HPDE6-E6E7 (cell line): ENCODE results near the gene MPRIP.
"Not testable (repeated sequence)": the region's sequence is repeated elsewhere in the genome, so short reads cannot be mapped to it uniquely, and the experiment has no call there.

Experiments used
- DNase-seq: peaks from one replicate; pipeline ENCODE4 v3.0.0; 2011; ENCODE audit warnings: missing footprints; ENCODE audit errors: extremely low spot score

The MPRIP gene

GRCh38 chr17:17042384-17042736, at the start of gene MPRIP:
TSS of gene MPRIP (plus strand) at chr17:17042457. CDS start at chr17:17042849, 392 bp downstream.
- no peak for DNase-seq

- no peak for DNase-seq
Measured at GRCh38 chr17:16994631-16995030, 47.6 kb upstream of the MPRIP start.

GRCh38 chr17:16995930-16996329, 46.3 kb upstream of the MPRIP start:
- DNase-seq = no peak

- DNase-seq = not testable (repeated sequence)
Measured at GRCh38 chr17:16996726-16997125, 45.5 kb upstream of the MPRIP start.

DNA sequence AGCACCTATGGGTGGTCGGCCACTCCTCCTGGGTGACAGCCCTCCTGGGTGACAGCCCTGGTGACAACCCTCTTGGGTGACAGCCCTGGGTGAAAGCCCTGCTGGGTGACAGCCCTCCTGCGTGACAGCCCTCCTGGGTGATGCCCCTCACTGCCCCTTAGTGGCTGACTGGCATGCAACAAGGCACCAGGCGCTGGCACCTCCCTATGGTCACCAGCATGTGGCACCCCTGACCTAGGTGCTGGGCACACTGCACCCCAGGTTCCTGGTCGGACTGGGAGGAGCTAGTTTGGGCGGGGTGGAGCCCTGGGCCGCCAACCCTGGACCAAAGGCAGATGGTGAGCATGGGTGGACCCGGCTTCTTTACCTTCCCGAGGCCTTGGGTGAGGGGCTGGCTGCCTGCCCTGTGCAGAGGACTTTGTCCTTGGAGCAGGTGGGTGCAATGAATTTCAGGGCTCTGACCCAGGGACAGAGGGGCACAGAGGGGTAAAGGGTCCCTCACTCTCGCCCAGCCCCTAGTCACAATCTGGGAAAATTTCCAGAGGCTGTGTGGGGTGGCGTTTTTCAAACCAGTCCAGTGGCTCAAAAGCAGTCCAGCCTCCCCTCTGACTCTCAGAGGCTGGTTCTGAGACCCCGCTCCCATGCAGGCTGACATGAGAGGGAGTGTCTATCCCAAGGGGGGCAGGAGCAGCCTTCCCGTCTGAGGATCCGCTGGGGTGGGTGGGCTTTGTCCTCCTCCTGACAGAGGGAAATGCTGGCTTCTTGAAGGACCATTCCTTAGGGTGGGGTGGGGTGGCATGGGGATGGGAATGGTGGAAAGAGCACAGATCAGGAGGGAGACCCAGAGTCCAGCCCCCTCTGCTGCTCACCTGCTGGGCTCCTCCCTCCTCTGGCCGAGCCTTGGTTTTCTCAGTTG, 44.5 kb upstream of the MPRIP start:
- DNase-seq = no peak

GRCh38 chr17:16999931-17000625, 42.2 kb upstream of the MPRIP start:
- no peak for DNase-seq

- DNase-seq = no peak
Measured at GRCh38 chr17:17001076-17001777, 41.0 kb upstream of the MPRIP start.

- peak; percentile 75 for DNase-seq
Measured at GRCh38 chr17:17001874-17002520, 40.3 kb upstream of the MPRIP start.

DNA sequence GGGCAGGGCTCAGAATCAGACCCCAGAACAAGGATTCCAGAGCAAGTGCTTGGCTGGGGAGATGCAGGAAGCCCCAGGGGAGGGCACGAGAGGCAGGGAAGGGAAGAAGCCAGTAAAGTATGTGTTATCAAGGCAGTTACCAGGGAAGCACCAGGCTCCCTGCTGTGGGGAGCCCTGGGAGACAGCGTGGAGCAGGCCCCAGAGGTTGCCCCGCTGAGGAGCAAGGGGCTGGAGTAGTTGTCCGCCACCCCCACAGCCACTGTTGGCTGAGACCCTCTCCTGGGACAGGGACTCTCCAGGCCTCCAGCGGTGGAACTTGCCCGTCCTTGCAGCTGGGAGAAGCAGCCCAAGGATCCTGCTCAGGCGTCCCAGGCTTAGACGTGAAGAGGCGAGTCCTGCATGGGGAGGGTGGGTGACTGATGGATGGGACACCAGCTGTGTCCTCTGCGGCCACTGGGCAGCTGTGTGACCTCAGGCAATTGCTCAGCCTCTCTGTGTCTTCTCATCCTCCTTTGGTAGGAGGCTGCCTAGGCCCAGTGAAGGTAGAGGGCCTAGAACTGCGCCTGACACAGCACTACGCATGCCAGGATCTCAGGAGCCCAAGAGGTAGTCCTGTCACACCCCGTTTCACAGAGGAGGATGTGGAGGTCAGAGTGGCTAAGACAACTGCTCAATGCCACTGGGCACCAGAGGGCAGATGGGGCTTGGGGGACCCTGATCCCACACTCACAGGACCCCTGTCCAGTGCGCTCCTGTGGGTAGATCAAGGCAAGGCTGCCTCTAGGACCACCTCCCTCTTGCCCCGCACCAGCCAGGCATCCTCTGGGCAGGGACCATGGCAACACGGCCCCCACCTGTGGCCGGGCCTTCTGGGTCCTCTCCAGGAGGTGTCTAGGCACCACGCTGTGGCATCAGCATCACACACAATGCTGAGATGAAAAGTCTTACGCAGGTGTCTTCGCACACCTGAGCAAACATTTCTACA, 39.2 kb upstream of the MPRIP start:
- DNase-seq = not testable (repeated sequence)

DNA sequence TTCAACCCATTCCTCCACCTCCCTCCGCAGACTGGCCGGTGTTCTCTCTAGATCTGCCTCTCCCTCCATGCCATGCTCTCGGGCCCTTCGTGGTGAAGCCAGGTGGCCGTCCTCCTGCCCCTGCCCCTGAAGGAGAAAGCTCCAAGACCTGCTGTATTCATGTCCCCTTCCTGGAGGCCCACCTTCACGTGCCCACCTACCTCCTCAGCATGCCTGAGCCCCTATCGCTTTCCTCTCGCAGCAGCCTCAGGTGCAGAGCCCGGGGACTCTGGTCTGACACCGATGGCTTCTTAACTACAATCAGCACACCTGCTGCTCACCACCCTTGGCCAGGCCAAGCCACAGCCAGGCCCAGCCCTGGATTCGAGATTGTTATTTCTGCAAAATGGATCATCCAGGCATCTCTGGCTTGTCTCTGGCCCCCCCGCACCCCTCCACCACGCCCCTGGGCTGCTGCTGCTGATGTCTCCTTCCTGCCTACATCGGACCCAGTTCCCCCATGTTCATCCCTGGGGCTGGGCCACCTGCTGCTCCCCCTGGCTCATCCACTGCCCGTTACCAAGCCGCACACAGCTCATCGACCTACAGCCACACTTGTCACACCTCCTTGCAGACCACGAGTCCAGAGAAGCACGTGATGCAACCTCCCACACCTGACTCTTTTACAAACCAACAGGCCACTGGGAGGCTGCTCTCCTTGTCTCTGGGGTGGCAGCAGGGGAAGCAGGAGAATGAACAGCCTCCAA, 37.8 kb upstream of the MPRIP start:
- DNase-seq = no peak

- DNase-seq = not testable (repeated sequence)
Measured at GRCh38 chr17:17004997-17005614, 37.2 kb upstream of the MPRIP start.

DNA sequence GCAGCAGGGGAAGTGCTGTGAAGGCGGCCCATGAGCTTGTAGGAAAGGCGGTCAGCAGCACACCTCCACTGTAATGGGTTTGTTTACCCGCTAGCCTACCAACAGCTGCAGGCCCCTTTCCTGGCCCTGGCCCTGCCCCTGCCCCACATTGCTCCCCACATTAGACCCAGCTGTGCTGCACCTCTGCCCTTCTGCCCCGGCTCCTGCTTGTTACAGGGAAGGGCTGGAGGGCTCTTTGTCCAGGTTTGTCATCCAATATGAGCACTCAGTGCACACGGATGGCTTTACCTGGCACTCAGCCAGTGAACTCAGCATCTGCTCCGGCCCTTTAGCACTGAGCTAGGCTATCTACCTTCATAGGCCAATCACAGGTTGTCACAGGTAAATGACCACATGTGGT, 34.4 kb upstream of the MPRIP start:
- DNase-seq = not testable (repeated sequence)

DNA sequence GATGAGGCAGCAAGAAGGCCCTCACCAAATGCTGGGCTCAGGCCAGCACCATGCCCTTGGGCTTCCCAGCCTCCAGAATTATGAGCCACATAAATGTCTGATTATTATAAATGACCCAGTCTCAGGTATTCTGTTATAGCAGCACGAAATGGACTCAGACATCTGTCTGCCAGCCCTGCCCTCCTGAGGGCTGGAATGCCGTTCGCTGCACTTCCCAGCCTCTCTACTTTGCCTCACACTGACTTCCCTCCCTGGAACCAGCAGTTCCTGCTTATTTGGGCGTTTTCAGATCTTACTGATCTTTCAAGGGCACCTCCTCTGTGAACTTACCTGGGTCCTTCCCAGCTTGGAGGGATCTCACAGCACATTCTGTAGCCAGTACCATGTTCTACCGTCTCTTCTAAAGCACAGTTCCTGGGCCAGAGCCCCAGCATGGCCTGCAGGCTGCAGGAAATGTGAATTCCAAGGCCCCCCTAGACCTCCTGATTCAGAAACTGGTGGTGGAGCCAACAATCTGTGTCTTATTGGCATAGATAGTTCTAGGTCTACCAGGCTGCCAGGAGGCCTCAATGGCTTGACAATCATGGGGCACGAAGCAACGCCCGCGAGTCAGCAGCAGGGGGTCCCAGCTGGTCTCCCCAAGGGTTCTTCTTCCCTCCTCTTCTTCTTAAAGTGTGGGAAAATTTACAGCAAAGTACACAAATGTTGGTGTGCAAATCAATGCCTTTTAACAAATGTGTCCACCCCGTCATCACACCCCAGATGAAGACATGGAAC, 33.4 kb upstream of the MPRIP start:
- not testable (repeated sequence) for DNase-seq

GRCh38 chr17:17009972-17010371, 32.3 kb upstream of the MPRIP start:
- DNase-seq = not testable (repeated sequence)

DNA sequence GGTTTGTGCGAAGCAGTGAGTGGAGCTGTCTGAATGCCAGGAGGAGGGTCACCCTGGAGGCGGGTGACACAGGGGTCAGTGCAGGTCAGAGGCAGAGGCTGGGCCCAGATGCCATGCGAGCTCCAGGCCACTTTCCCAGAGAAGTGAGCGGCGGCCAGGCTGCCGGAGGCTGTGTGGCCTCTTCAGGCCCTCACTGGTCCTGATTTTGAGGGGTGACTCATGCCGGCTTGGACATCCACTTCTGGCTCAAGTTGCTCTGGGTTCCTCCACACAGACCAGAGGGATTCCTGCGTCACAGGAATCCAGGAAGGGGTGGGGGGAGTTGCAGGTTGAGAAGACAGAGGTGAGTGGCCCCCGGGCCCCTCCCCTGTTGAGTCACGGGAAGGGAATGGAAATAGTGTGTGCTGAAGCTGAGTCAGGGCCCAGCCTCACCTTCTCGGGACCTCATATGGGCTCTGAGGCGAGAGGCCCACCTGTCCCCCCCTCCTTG, 31.7 kb upstream of the MPRIP start:
- DNase-seq = not testable (repeated sequence)

- DNase-seq = not testable (repeated sequence)
Measured at GRCh38 chr17:17011043-17011907, 31.0 kb upstream of the MPRIP start.
